Keratinocyte (primary cell): ENCODE data around the gene TNFRSF11A. TPM values are rescaled to one million over a fixed set of nuclear protein-coding genes. Genes with fewer than 3 reads are reported as not detected.

ENCODE experiments used
- DNase-seq: peaks from one replicate; pipeline ENCODE4 v3.0.0-alpha.2; 2011; ENCODE audit warnings: low read depth, missing footprints, low spot score
- FAIRE-seq: peaks from 2 replicates; lab custom pipeline; 2011; peaks lifted over from hg19 to GRCh38; lab: Jason Lieb, UNC
- H2AFZ ChIP-seq: 2 replicates; pipeline ENCODE4 v1.6.0; 2012; ENCODE audit warnings: low read length, control low read depth, inconsistent platforms; ENCODE audit not compliant: control insufficient read depth
- H3K27ac ChIP-seq: 2 replicates; pipeline ENCODE4 v1.5.1; 2011; ENCODE audit warnings: low read length; ENCODE audit not compliant: control insufficient read depth, insufficient read depth
- H3K27me3 ChIP-seq: 3 replicates; pipeline ENCODE4 v1.6.0; 2011; ENCODE audit warnings: low read length; ENCODE audit not compliant: control insufficient read depth, insufficient read depth; ENCODE audit errors: extremely low read depth
- H3K36me3 ChIP-seq, 2 experiments: 2 replicates in 1 of 2; 3 replicates in 1 of 2; pipeline ENCODE4 v1.5.1; 2011; ENCODE audit warnings: low read length in 2 of 2, mild to moderate bottlenecking in 1 of 2; ENCODE audit not compliant: control insufficient read depth in 2 of 2, insufficient read depth in 2 of 2; ENCODE audit errors: extremely low read depth in 1 of 2
- H3K4me1 ChIP-seq: 3 replicates; pipeline ENCODE4 v1.5.1; 2011; ENCODE audit warnings: low read length; ENCODE audit not compliant: control insufficient read depth, insufficient read depth; ENCODE audit errors: extremely low read depth
- H3K4me2 ChIP-seq: 3 replicates; pipeline ENCODE4 v1.6.0; 2011; ENCODE audit warnings: low read depth, low read length; ENCODE audit not compliant: control insufficient read depth, insufficient read depth; ENCODE audit errors: extremely low read depth
- H3K4me3 ChIP-seq, 3 experiments: fragments of 200-600 bp in 1 of 3; sonication (generic) in 1 of 3; 2 replicates in 2 of 3; 3 replicates in 1 of 3; pipeline ENCODE4 v1.5.1; 2011 to 2016; ENCODE audit warnings: low read length in 3 of 3, mild to moderate bottlenecking in 3 of 3, control low read depth in 2 of 3, inconsistent platforms in 1 of 3, low read depth in 1 of 3, mixed read lengths in 1 of 3, mixed run types in 1 of 3, moderate library complexity in 1 of 3; ENCODE audit not compliant: control insufficient read depth in 2 of 3, insufficient read depth in 2 of 3; ENCODE audit errors: extremely low read depth in 1 of 3
- H3K79me2 ChIP-seq: 2 replicates; pipeline ENCODE4 v1.6.0; 2012; ENCODE audit warnings: low read length; ENCODE audit not compliant: control insufficient read depth, insufficient read depth
- H3K9ac ChIP-seq: 3 replicates; pipeline ENCODE4 v1.6.0; 2011; ENCODE audit warnings: low read length; ENCODE audit not compliant: control insufficient read depth, insufficient read depth; ENCODE audit errors: extremely low read depth
- H3K9me1 ChIP-seq: 3 replicates; pipeline ENCODE4 v1.6.0; 2011; ENCODE audit warnings: low read length; ENCODE audit not compliant: control insufficient read depth, insufficient read depth; ENCODE audit errors: extremely low read depth
- H3K9me3 ChIP-seq: 2 replicates; pipeline ENCODE4 v1.5.1; 2012; ENCODE audit warnings: low read depth, low read length; ENCODE audit not compliant: control insufficient read depth
- H4K20me1 ChIP-seq: 3 replicates; pipeline ENCODE4 v1.6.0; 2011; ENCODE audit warnings: low read length; ENCODE audit not compliant: control insufficient read depth, insufficient read depth; ENCODE audit errors: extremely low read depth
- CTCF ChIP-seq, 3 experiments: IDR thresholded peaks in 1 of 3; conservative IDR thresholded peaks in 1 of 3; optimal IDR thresholded peaks in 1 of 3; 2 replicates in 2 of 3; 3 replicates in 1 of 3; pipeline versions ENCODE3 to v1.5.1; 2011; ENCODE audit warnings: low read length in 3 of 3, mild to moderate bottlenecking in 3 of 3, moderate library complexity in 2 of 3, control low read depth in 1 of 3, inconsistent platforms in 1 of 3; ENCODE audit not compliant: insufficient read depth in 2 of 3; ENCODE audit errors: extremely low read depth in 1 of 3
- EZH2 ChIP-seq: IDR thresholded peaks from one replicate; pipeline ENCODE4 v1.6.1; 2012; ENCODE audit warnings: inconsistent platforms, mild to moderate bottlenecking, low read length, moderate library complexity
- dilution Hi-C: fragments of 300-500 bp; cut with MboI; formaldehyde crosslinking; loops from one replicate; pipeline ENCODE4 v1.7.0; 2020; ENCODE audit warnings: low sequenced_read_pairs; ENCODE audit not compliant: extremely low pct_ligation_motif_present
- polyA plus RNA-seq, 5 experiments: library from polyadenylated mRNA; depleted of rRNA in 3 of 5; stranded (reverse) in 3 of 5; stranded (forward) in 1 of 5; unstranded in 1 of 5; fragments of >200 nt; gene quantifications; 1 replicate in 1 of 5; 2 replicates in 3 of 5; 3 replicates in 1 of 5; pipeline versions ENCODE4 v1.2.1 to v1.2.3, GENCODE V29; 2011 to 2012; ENCODE audit warnings: missing spikeins in 2 of 5, low read depth in 1 of 5, low replicate concordance in 1 of 5

Gene TNFRSF11A
- polyA plus RNA-seq, 1 donor (not counting 4 experiments of a cell fraction or from before 2014, with no cell fraction given): 0.51 TPM

GRCh38 chr18:62285281-62285680 is 39.8 kb upstream of the TNFRSF11A start:
- no peaks in the 10 kb centered on the region for H4K20me1 ChIP-seq
- H3K9me3 ChIP-seq: no peaks in the 10 kb centered on the region
- H3K27ac ChIP-seq: no peak overlapping the region
- no peaks in the 10 kb centered on the region for H3K27me3 ChIP-seq
- no peak overlapping the region for H2AFZ ChIP-seq
- no peaks in the 10 kb centered on the region for H3K79me2 ChIP-seq
- H3K9me1 ChIP-seq: no peaks in the 10 kb centered on the region
- no peak for FAIRE-seq
- no peak overlapping the region for H3K9ac ChIP-seq
- peaks cover 15% of the 10 kb centered on the region for H3K4me1 ChIP-seq
- no peak overlapping the region for H3K4me3 ChIP-seq
- DNase-seq: no peak
- peaks cover 0 to 3% of the 10 kb centered on the region in 2 experiments for H3K36me3 ChIP-seq
- H3K4me2 ChIP-seq: no peak overlapping the region
- TF ChIP-seq CTCF (optimal IDR thresholded peaks at IDR 0.05 in 1 of 3, IDR thresholded peaks at IDR 0.05 in 1 of 3, conservative IDR thresholded peaks at IDR 0.05 in 1 of 3; ENCODE audit: extremely low read depth in 1 of 3, insufficient read depth in 2 of 3, low read length in 3 of 3): no peak
- TF ChIP-seq EZH2: no peak
- dilution Hi-C loops: no loop called here

- dilution Hi-C loops: no loop called here
- no peak for FAIRE-seq
Measured at GRCh38 chr18:62287781-62288664, 37.1 kb upstream of the TNFRSF11A start.

More at GRCh38 chr18:62287781-62288664, 37.1 kb upstream of the TNFRSF11A start:
- H3K4me3 ChIP-seq: no peak overlapping the region
- TF ChIP-seq CTCF (optimal IDR thresholded peaks at IDR 0.05 in 1 of 3, IDR thresholded peaks at IDR 0.05 in 1 of 3, conservative IDR thresholded peaks at IDR 0.05 in 1 of 3; ENCODE audit: extremely low read depth in 1 of 3, insufficient read depth in 2 of 3, low read length in 3 of 3): no peak
- no peak for TF ChIP-seq EZH2
- no peak overlapping the region for H3K4me2 ChIP-seq
- DNase-seq: no peak
- no peaks in the 10 kb centered on the region for H3K79me2 ChIP-seq
- H3K9me3 ChIP-seq: no peaks in the 10 kb centered on the region
- H3K27ac ChIP-seq: no peak overlapping the region
- H3K27me3 ChIP-seq: no peaks in the 10 kb centered on the region
- H3K9ac ChIP-seq: no peak overlapping the region
- no peak overlapping the region for H2AFZ ChIP-seq
- H3K9me1 ChIP-seq: no peaks in the 10 kb centered on the region
- peaks cover 3 to 4% of the 10 kb centered on the region in 2 experiments for H3K36me3 ChIP-seq
- H3K4me1 ChIP-seq: no peaks in the 10 kb centered on the region
- H4K20me1 ChIP-seq: no peaks in the 10 kb centered on the region
